IMR-90 (cell line): Measurements from ENCODE around the gene CAMK2N1.

Source experiments
- BHLHE40 ChIP-seq: fragments of 150-350 bp; IDR thresholded peaks from 2 replicates; pipeline ENCODE4 v1.6.1; 2016; ENCODE audit warnings: mild to moderate bottlenecking, low read depth, low read length
- CEBPB ChIP-seq: IDR thresholded peaks from 2 replicates; pipeline ENCODE4 v1.6.1; 2012; ENCODE audit warnings: low read depth, low read length, improper control_type of control experiment
- CTCF ChIP-seq: conservative IDR thresholded peaks from 2 replicates; pipeline ENCODE4 v1.5.1; 2012; ENCODE audit warnings: mild to moderate bottlenecking, low read depth, low read length, improper control_type of control experiment
- ELK1 ChIP-seq: fragments of 150-350 bp; IDR thresholded peaks from 2 replicates; pipeline ENCODE4 v1.6.1; 2016; ENCODE audit warnings: low read depth, mild to moderate bottlenecking, low read length, moderate library complexity, borderline replicate concordance
- POLR2A ChIP-seq: IDR thresholded peaks from 2 replicates; pipeline ENCODE4 v1.6.1; 2012; ENCODE audit warnings: mild to moderate bottlenecking, low read depth, low read length
- SMC3 ChIP-seq: fragments of 150-350 bp; IDR thresholded peaks from 2 replicates; pipeline ENCODE4 v1.6.1; 2016; ENCODE audit warnings: low read depth, mild to moderate bottlenecking, antibody characterized with exemption, low read length, moderate library complexity

- TF ChIP-seq CTCF, result no peak
- no peak for TF ChIP-seq ELK1
- TF ChIP-seq CEBPB, result no peak
- no peak for TF ChIP-seq POLR2A
- no peak for TF ChIP-seq BHLHE40
- TF ChIP-seq SMC3, result no peak
Measured at GRCh38 chr1:20458717-20459116, 27.3 kb downstream of the CAMK2N1 start.
